Psoas muscle (tissue), 8 donors: ENCODE data around the gene PPP1R9B. TPM values are rescaled to one million over a fixed set of nuclear protein-coding genes. Genes with fewer than 3 reads are reported as not detected.

Experiments
- ATAC-seq, 4 donors: fragments of 200-7000 bp; cut with Tn5 transposase; one replicate each; pipeline ENCODE4 v1.9.1; 2020; ENCODE audit warnings: moderate library complexity in 3 of 4, mild to moderate bottlenecking in 2 of 4
- DNase-seq, 2 donors: peaks; one replicate each; pipeline ENCODE4 v3.0.0-alpha.2; 2020
- H3K27ac ChIP-seq: fragments of 200-600 bp; one replicate; pipeline ENCODE4 v1.8.0; 2022
- H3K27me3 ChIP-seq, 3 donors: fragments of 200-600 bp in 1 of 3; one replicate each; pipeline versions ENCODE4 v1.6.1 to v1.8.0; 2013 to 2022; ENCODE audit warnings: low read length in 2 of 3, mild to moderate bottlenecking in 2 of 3, moderate library complexity in 1 of 3; ENCODE audit not compliant: insufficient read depth in 3 of 3
- H3K36me3 ChIP-seq, 2 donors: fragments of 200-600 bp in 1 of 2; one replicate each; pipeline versions ENCODE4 v1.6.1 to v1.8.0; 2013 to 2022; ENCODE audit warnings: low read depth in 1 of 2, mild to moderate bottlenecking in 1 of 2, moderate library complexity in 1 of 2; ENCODE audit not compliant: insufficient read depth in 1 of 2
- H3K4me1 ChIP-seq: fragments of 200-600 bp; one replicate; pipeline ENCODE4 v1.8.0; 2022
- H3K4me3 ChIP-seq: fragments of 200-600 bp; one replicate; pipeline ENCODE4 v1.8.0; 2022; ENCODE audit warnings: mild to moderate bottlenecking
- H3K9me3 ChIP-seq: fragments of 200-600 bp; one replicate; pipeline ENCODE4 v1.8.0; 2022
- CTCF ChIP-seq: fragments of 200-600 bp; IDR thresholded peaks from one replicate; pipeline ENCODE4 v1.8.0; 2022; ENCODE audit warnings: antibody characterized with exemption
- WGBS, 3 donors: extraction: QIAGEN DNeasy Blood & Tissue Kit; methylation state at CpG; one replicate each; pipeline versions ENCODE4 v1.1.6 to v1.1.7; 2013; 5-methylcytosine and 5-hydroxymethylcytosine counted together
- intact Hi-C, 2 donors: fragments of 100-400 bp; cut with DNase I; formaldehyde crosslinking; loops; one replicate each; pipeline versions ENCODE4 v1.11.0 to v1.14.2; 2022
- polyA plus RNA-seq, 3 donors: library from polyadenylated mRNA; stranded (reverse); fragments of 200-250 nt; gene quantifications; one replicate each; pipeline ENCODE4 v1.2.3, GENCODE V29; 2013
- total RNA-seq, 4 donors: library from RNA; stranded (reverse); fragmentation: NEBNext Ultra II Directional in 2 of 4; extraction: Animal tissue kit (Norgen Biotek cat#: 25700) in 2 of 4; gene quantifications; one replicate each; pipeline versions ENCODE4 v1.2.1 to v1.2.4, GENCODE V29; 2021 to 2023
- donor health status: healthy with polysubstance abuse.
- donor health status: DM: no; HTN: no; CAD: no; lungs with moderate emphysema.
- donor health status: Bipolar disorder and iron deficiency.
- donor health status: healthy.
- donor health status: DM: yes; HTN: yes; CAD: no.
- donor health status: DM: no; HTN: no; CAD: no.
- donor health status: DM: no; HTN: no; CAD: no.
- donor health status: DM: yes; HTN: yes; CAD: no.

The PPP1R9B gene
- total and polyA plus RNA-seq, 7 donors, result 7.0 to 26.5 (median 15.1) TPM

- Histone ChIP-seq H3K27ac (peak overlapping the region; percentile 36), H3K4me1 (peaks cover 42% of the 10 kb centered on the region), H3K36me3 (peaks cover 7 to 46% of the 10 kb centered on the region in 2 donors), H3K9me3 (no peaks in the 10 kb centered on the region), H3K4me3 (peak overlapping the region; percentile 16), H3K27me3 (no peaks in the 10 kb centered on the region)
- intact Hi-C loops, result loop anchor here in 1 of 2 donors (5.0 kb wide), 1 partner anchor 33 kb away; no protein-coding TSS in a partner anchor
- WGBS, 3 donors, result 66 to 72% (median 71%) methylated on average over 10 to 11 of the region's 11 CpGs
- ATAC-seq, result no peak
- no peak for TF ChIP-seq CTCF
- DNase-seq, result peak in 1 of 2 donors; percentile 48
Measured at GRCh38 chr17:50145532-50146229, 4.8 kb downstream of the PPP1R9B start.

- peaks cover 7 to 52% of the 10 kb centered on the region in 2 donors for H3K36me3 ChIP-seq
- WGBS, 3 donors, result 36 to 54% (median 39%) methylated on average over 16 of the region's 16 CpGs
- intact Hi-C loops, result loop anchor here in 1 of 2 donors (5.0 kb wide), 1 partner anchor 33 kb away; no protein-coding TSS in a partner anchor
Measured at GRCh38 chr17:50144845-50145531, 5.5 kb downstream of the PPP1R9B start.

GRCh38 chr17:50144355-50144754, 6.1 kb downstream of the PPP1R9B start:
- Histone ChIP-seq H3K9me3 (no peaks in the 10 kb centered on the region), H3K4me3 (no peak overlapping the region), H3K27ac (no peak overlapping the region), H3K4me1 (peaks cover 42% of the 10 kb centered on the region), H3K36me3 (peaks cover 7 to 58% of the 10 kb centered on the region in 2 donors), H3K27me3 (no peaks in the 10 kb centered on the region)
- 70 to 84% (median 79%) methylated on average over 6 of the region's 6 CpGs for WGBS, 3 donors
- no peak for ATAC-seq
- no peak for TF ChIP-seq CTCF
- intact Hi-C loops, result no loop called here
- DNase-seq, result no peak

More at GRCh38 chr17:50144845-50145531, 5.5 kb downstream of the PPP1R9B start:
- H3K27ac ChIP-seq, result peak overlapping the region; percentile 36
- no peaks in the 10 kb centered on the region for H3K27me3 ChIP-seq
- no peak for ATAC-seq
- H3K4me1 ChIP-seq, result peaks cover 42% of the 10 kb centered on the region
- DNase-seq, result peak; percentile 72 to 85
- no peaks in the 10 kb centered on the region for H3K9me3 ChIP-seq
- no peak overlapping the region for H3K4me3 ChIP-seq
- no peak for TF ChIP-seq CTCF

GRCh38 chr17:50143461-50144176, 6.9 kb downstream of the PPP1R9B start:
- peaks cover 9 to 66% of the 10 kb centered on the region in 2 donors for H3K36me3 ChIP-seq
- DNase-seq, result peak in 1 of 2 donors; percentile 56
- H3K4me1 ChIP-seq, result peaks cover 36% of the 10 kb centered on the region
- no peak overlapping the region for H3K4me3 ChIP-seq
- no peaks in the 10 kb centered on the region for H3K27me3 ChIP-seq
- TF ChIP-seq CTCF, result no peak
- 87% methylated on average over 17 to 20 of the region's 20 CpGs for WGBS, 3 donors
- no peak for ATAC-seq
- no peak overlapping the region for H3K27ac ChIP-seq
- intact Hi-C loops, result no loop called here
- no peaks in the 10 kb centered on the region for H3K9me3 ChIP-seq
